Right lobe of liver (tissue), 4 donors: ENCODE data around the gene PEA15.

ENCODE experiments used
- CTCF ChIP-seq, 4 donors: fragments of 200-600 bp in 3 of 4; fragments of 450-650 bp in 1 of 4; IDR thresholded peaks; one replicate each; pipeline versions ENCODE4 v1.5.1 to v1.8.0; 2016 to 2022; ENCODE audit warnings: antibody characterized with exemption in 4 of 4, mild to moderate bottlenecking in 2 of 4
- POLR2A ChIP-seq: fragments of 450-650 bp; IDR thresholded peaks from one replicate; pipeline ENCODE4 v1.6.1; 2017; ENCODE audit warnings: antibody characterized with exemption, mild to moderate bottlenecking
- donor health status: DM: no; HTN: no; CAD: no.
- donor health status: DM: no; HTN: no; CAD: no.
- donor health status: DM: no; HTN: yes; CAD: no.

- TF ChIP-seq CTCF (IDR thresholded peaks at IDR 0.05): no peak
- no peak for TF ChIP-seq POLR2A
Measured at GRCh38 chr1:160222546-160222945, 17.4 kb downstream of the PEA15 start.
